TTC549 (cell line): ENCODE results near the gene AR.
"Not testable (repeated sequence)": the region's sequence is repeated elsewhere in the genome, so short reads cannot be mapped to it uniquely, and the experiment has no call there.

Experiments
- FAIRE-seq: peaks from 2 replicates; lab custom pipeline; 2012; peaks lifted over from hg19 to GRCh38; lab: Jason Lieb, UNC

The AR gene

GRCh38 chrX:67635424-67635823, 91.6 kb downstream of the AR start:
- no peak for FAIRE-seq

GRCh38 chrX:67636532-67636931, 92.7 kb downstream of the AR start:
- no peak for FAIRE-seq

- not testable (repeated sequence) for FAIRE-seq
These were observed 93.5 kb downstream of the AR start for GRCh38 chrX:67637293-67637692.

GRCh38 chrX:67648361-67648760, 104.5 kb downstream of the AR start:
- no peak for FAIRE-seq

GRCh38 chrX:67651437-67652142, 107.8 kb downstream of the AR start:
- FAIRE-seq: no peak

- no peak for FAIRE-seq
These were observed 108.7 kb downstream of the AR start for GRCh38 chrX:67652543-67652942.

GRCh38 chrX:67654301-67654700, 110.5 kb downstream of the AR start:
- FAIRE-seq: no peak

GRCh38 chrX:67665583-67665982, 121.8 kb downstream of the AR start:
- no peak for FAIRE-seq

- not testable (repeated sequence) for FAIRE-seq
These were observed 126.9 kb downstream of the AR start for GRCh38 chrX:67670717-67671116.

- FAIRE-seq: no peak
These were observed 130.0 kb downstream of the AR start for GRCh38 chrX:67673741-67674274.

- no peak for FAIRE-seq
These were observed 130.9 kb downstream of the AR start for GRCh38 chrX:67674741-67675140.

GRCh38 chrX:67684136-67684535, 140.3 kb downstream of the AR start:
- FAIRE-seq: no peak

- FAIRE-seq: no peak
These were observed 148.4 kb downstream of the AR start for GRCh38 chrX:67692246-67692645.

GRCh38 chrX:67693928-67694327, 150.1 kb downstream of the AR start:
- no peak for FAIRE-seq

GRCh38 chrX:67697452-67697851, 153.6 kb downstream of the AR start:
- FAIRE-seq: no peak

GRCh38 chrX:67700602-67701001, 156.8 kb downstream of the AR start:
- FAIRE-seq: no peak

GRCh38 chrX:67714004-67714403, 170.2 kb downstream of the AR start:
- no peak for FAIRE-seq

GRCh38 chrX:67717571-67717970, 173.8 kb downstream of the AR start:
- no peak for FAIRE-seq

- FAIRE-seq: no peak
These were observed 175.1 kb downstream of the AR start for GRCh38 chrX:67718926-67719325.

- FAIRE-seq: no peak
These were observed 176.5 kb downstream of the AR start for GRCh38 chrX:67720344-67720743.

- no peak for FAIRE-seq
These were observed 177.5 kb downstream of the AR start for GRCh38 chrX:67721321-67721720.

- no peak for FAIRE-seq
These were observed 179.9 kb downstream of the AR start for GRCh38 chrX:67723580-67724351.

- FAIRE-seq: no peak
These were observed 180.7 kb downstream of the AR start for GRCh38 chrX:67724359-67725110.
